Measurements from ENCODE around the gene PMVK.

GRCh38 chr1:154972517-154973343 is 36.2 kb upstream of the PMVK start:
- TF ChIP-seq CEBPB (IDR thresholded peaks at IDR 0.05) (peak; percentile 82), REST (IDR thresholded peaks at IDR 0.05; ENCODE audit: low read depth) (no peak), EGR1 (IDR thresholded peaks at IDR 0.05) (no peak), TAF1 (IDR thresholded peaks at IDR 0.05; ENCODE audit: low read depth) (peak; percentile 53), YY1 (IDR thresholded peaks at IDR 0.05; ENCODE audit: low read depth) (peak; percentile 68)

Measured in Ishikawa (cell line).